HK-2 (cell line): Measurements from ENCODE around the gene CHIA.

Source experiments
- DNase-seq: peaks from one replicate; pipeline ENCODE4 v3.0.0-alpha.2; 2018; ENCODE audit not compliant: unreplicated experiment

The CHIA gene

GRCh38 chr1:111364690-111365089, 74.0 kb downstream of the CHIA start:
- no peak for DNase-seq

GRCh38 chr1:111366256-111366655, 75.6 kb downstream of the CHIA start:
- no peak for DNase-seq

- DNase-seq = no peak
These were observed 78.5 kb downstream of the CHIA start for GRCh38 chr1:111369177-111369576.

DNA sequence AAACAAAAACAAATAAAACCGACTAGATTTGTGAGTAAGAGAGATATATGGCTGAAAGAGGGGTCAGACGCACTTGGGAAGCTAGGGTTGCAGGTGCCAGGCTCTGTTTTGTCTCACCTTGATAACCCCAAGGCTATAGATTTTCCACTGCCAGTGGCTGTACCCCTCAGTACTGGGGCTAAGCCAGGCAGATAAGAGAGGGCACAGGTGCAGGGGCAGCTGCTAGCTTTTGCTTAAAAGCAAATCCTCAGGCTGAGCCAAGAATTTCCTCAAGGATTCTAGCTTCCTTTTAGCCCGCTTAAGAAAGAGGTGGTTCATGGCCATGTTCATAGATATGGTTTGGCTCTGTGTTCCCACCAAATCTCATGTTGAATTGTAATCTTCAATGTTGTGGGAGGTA, 79.0 kb downstream of the CHIA start:
- no peak for DNase-seq
